SK-N-MC (cell line): ENCODE results near the gene MBNL2.

ENCODE experiments used
- DNase-seq: peaks from one replicate; pipeline ENCODE4 v3.0.0-alpha.2; 2011; ENCODE audit warnings: low read depth, low spot score
- H3K27ac ChIP-seq: fragments of 200-600 bp; sonication (generic); 2 replicates; pipeline ENCODE4 v1.5.1; 2016; ENCODE audit warnings: mixed run types
- H3K36me3 ChIP-seq: fragments of 200-600 bp; sonication (generic); 2 replicates; pipeline ENCODE4 v1.6.1; 2017; ENCODE audit warnings: antibody characterized with exemption, low read length, mixed read lengths; ENCODE audit not compliant: insufficient read depth
- H3K4me3 ChIP-seq: fragments of 200-600 bp; sonication (generic); 2 replicates; pipeline ENCODE4 v1.5.1; 2016
- H3K9ac ChIP-seq: fragments of 200-600 bp; sonication (generic); 2 replicates; pipeline ENCODE4 v1.8.0; 2017; ENCODE audit warnings: mixed run types, mixed read lengths; ENCODE audit not compliant: insufficient read length
- H3K9me3 ChIP-seq: fragments of 200-600 bp; sonication (generic); 2 replicates; pipeline ENCODE4 v1.6.1; 2017; ENCODE audit warnings: low read depth, mild to moderate bottlenecking, antibody characterized with exemption, low read length, moderate library complexity, mixed read lengths
- EZH2 ChIP-seq: fragments of 200-600 bp; sonication (generic); IDR thresholded peaks from one replicate; pipeline ENCODE4 v1.6.1; 2017; ENCODE audit warnings: antibody characterized with exemption
- FOXP2 ChIP-seq: optimal IDR thresholded peaks from 2 replicates; pipeline ENCODE3; 2011; ENCODE audit warnings: mild to moderate bottlenecking, moderate library complexity; ENCODE audit not compliant: insufficient read depth; ENCODE audit errors: extremely low read length, control extremely low read depth
- POLR2AphosphoS5 ChIP-seq: IDR thresholded peaks from 2 replicates; pipeline ENCODE4 v1.6.1; 2012; ENCODE audit warnings: mild to moderate bottlenecking, low read depth, low read length, borderline replicate concordance

MBNL2 gene

GRCh38 chr13:97295283-97296182 lies 73.4 kb downstream of the MBNL2 start:
- no peak for DNase-seq
- Histone ChIP-seq H3K4me3 (no peak overlapping the region), H3K27ac (no peak overlapping the region), H3K9ac (no peak overlapping the region), H3K9me3 (no peaks in the 10 kb centered on the region), H3K36me3 (no peaks in the 10 kb centered on the region)
- TF ChIP-seq EZH2 (no peak), FOXP2 (no peak), POLR2AphosphoS5 (no peak)

- Histone ChIP-seq H3K9ac (no peak overlapping the region), H3K36me3 (no peaks in the 10 kb centered on the region), H3K27ac (no peak overlapping the region), H3K4me3 (no peak overlapping the region), H3K9me3 (no peaks in the 10 kb centered on the region)
- TF ChIP-seq EZH2: no peak
- no peak for TF ChIP-seq FOXP2
- no peak for TF ChIP-seq POLR2AphosphoS5
- no peak for DNase-seq
These were observed 74.6 kb downstream of the MBNL2 start for GRCh38 chr13:97296740-97297139.

- TF ChIP-seq EZH2 (no peak), POLR2AphosphoS5 (no peak), FOXP2 (no peak)
- no peak for DNase-seq
- no peak overlapping the region for H3K27ac ChIP-seq
- H3K9me3 ChIP-seq: no peaks in the 10 kb centered on the region
- H3K36me3 ChIP-seq: no peaks in the 10 kb centered on the region
- H3K9ac ChIP-seq: no peak overlapping the region
- no peak overlapping the region for H3K4me3 ChIP-seq
These were observed 76.7 kb downstream of the MBNL2 start for GRCh38 chr13:97298816-97299215.

- DNase-seq: no peak
- no peak overlapping the region for H3K27ac ChIP-seq
- H3K4me3 ChIP-seq: no peak overlapping the region
- no peaks in the 10 kb centered on the region for H3K9me3 ChIP-seq
- no peaks in the 10 kb centered on the region for H3K36me3 ChIP-seq
- TF ChIP-seq EZH2 (no peak), FOXP2 (no peak), POLR2AphosphoS5 (no peak)
- no peak overlapping the region for H3K9ac ChIP-seq
These were observed 78.7 kb downstream of the MBNL2 start for GRCh38 chr13:97300871-97301270.

GRCh38 chr13:97301382-97302095 lies 79.4 kb downstream of the MBNL2 start:
- no peak for TF ChIP-seq POLR2AphosphoS5
- TF ChIP-seq EZH2: no peak
- TF ChIP-seq FOXP2: no peak
- Histone ChIP-seq H3K36me3 (no peaks in the 10 kb centered on the region), H3K9ac (no peak overlapping the region), H3K4me3 (no peak overlapping the region), H3K27ac (no peak overlapping the region), H3K9me3 (no peaks in the 10 kb centered on the region)
- DNase-seq: no peak

GRCh38 chr13:97302611-97303010 lies 80.5 kb downstream of the MBNL2 start:
- Histone ChIP-seq H3K4me3 (no peak overlapping the region), H3K9ac (no peak overlapping the region), H3K27ac (no peak overlapping the region), H3K36me3 (no peaks in the 10 kb centered on the region), H3K9me3 (no peaks in the 10 kb centered on the region)
- TF ChIP-seq FOXP2: no peak
- no peak for TF ChIP-seq POLR2AphosphoS5
- TF ChIP-seq EZH2: no peak
- no peak for DNase-seq

- Histone ChIP-seq H3K27ac (no peak overlapping the region), H3K9me3 (no peaks in the 10 kb centered on the region), H3K36me3 (no peaks in the 10 kb centered on the region), H3K9ac (no peak overlapping the region), H3K4me3 (no peak overlapping the region)
- TF ChIP-seq POLR2AphosphoS5 (no peak), FOXP2 (no peak), EZH2 (no peak)
- DNase-seq: no peak
These were observed 84.0 kb downstream of the MBNL2 start for GRCh38 chr13:97306106-97306505.

GRCh38 chr13:97306645-97307044 lies 84.5 kb downstream of the MBNL2 start:
- TF ChIP-seq FOXP2 (no peak), EZH2 (no peak), POLR2AphosphoS5 (no peak)
- H3K27ac ChIP-seq: no peak overlapping the region
- no peaks in the 10 kb centered on the region for H3K9me3 ChIP-seq
- no peak for DNase-seq
- H3K36me3 ChIP-seq: no peaks in the 10 kb centered on the region
- no peak overlapping the region for H3K4me3 ChIP-seq
- H3K9ac ChIP-seq: no peak overlapping the region
